Measurements from ENCODE around the gene FASTKD1. TPM values are rescaled to one million over a fixed set of nuclear protein-coding genes. Genes with fewer than 3 reads are reported as not detected.

Gene FASTKD1
- total RNA-seq, 1 experiment from 2014 or later, result 37.6 TPM

- H3K36me3 ChIP-seq (ENCODE audit: control insufficient read depth in 1 of 2, insufficient read depth in 2 of 2, low read length in 2 of 2), result peaks cover 0 to 3% of the 10 kb centered on the region in 2 experiments; a peak in 1 of 4 replicates
- peak overlapping the region; percentile 86 for H2AFZ ChIP-seq (ENCODE audit: low read depth, low read length, poor library complexity, severe bottlenecking)
- H3K27me3 ChIP-seq (ENCODE audit: insufficient read depth, low read length), result no peaks in the 10 kb centered on the region
- RAD21 ChIA-PET (ENCODE audit: low non-redundant PET in 1 of 2, low total read pairs in 2 of 2, uncharacterized antibody in 2 of 2, unreplicated experiment in 2 of 2), result no interaction called here
- H4K20me1 ChIP-seq (ENCODE audit: insufficient read depth), result no peaks in the 10 kb centered on the region
- no peaks in the 10 kb centered on the region for H3K9me3 ChIP-seq (ENCODE audit: control insufficient read depth in 1 of 2, insufficient read depth in 1 of 2, low read depth in 1 of 2, low read length in 2 of 2)
- intact Hi-C loops (cut with micrococcal nuclease), result loop anchor here (1.0 kb wide), 1 partner anchor 12 kb away; the partner anchor contains the start of gene PPIG
- no peak for ATAC-seq
- H3K27ac ChIP-seq (ENCODE audit: low read depth, low read length), result peak overlapping the region; percentile 66; the same call in 1 of the 2 replicates
- TF ChIP-seq ATF3 (IDR thresholded peaks at IDR 0.05) (no peak), TCF7L2 (IDR thresholded peaks at IDR 0.05; ENCODE audit: borderline replicate concordance, extremely low read depth, insufficient read depth, insufficient read length) (no peak)
- H3K4me2 ChIP-seq (ENCODE audit: low read length), result peak overlapping the region; percentile 93
- no TSS peak for BruUV-seq (replicated peaks)
- no peak for DNase-seq (ENCODE audit: low read depth, low spot score)
- peaks cover 0 to 15% of the 10 kb centered on the region in 2 experiments; a peak in 3 of 4 replicates for H3K4me1 ChIP-seq (ENCODE audit: control insufficient read depth in 1 of 2, insufficient read depth in 2 of 2, low read length in 2 of 2)
- H3K9ac ChIP-seq (ENCODE audit: low read length), result peak overlapping the region; percentile 81
- POLR2A ChIA-PET, result interaction anchor here (2.3 kb wide), 1 partner anchor 12 kb away, joined by 9 read pairs; no protein-coding TSS in a partner anchor
- peaks cover 46% of the 10 kb centered on the region for H3K79me2 ChIP-seq (ENCODE audit: insufficient read depth, low read length)
- H3K4me3 ChIP-seq (replicated peaks in 1 of 2; ENCODE audit: low read depth in 1 of 2, low read length in 2 of 2), result peak overlapping the region; percentile 85 to 89
- CTCF ChIA-PET, result no interaction called here
- no peaks in the 10 kb centered on the region for H3K9me2 ChIP-seq (ENCODE audit: insufficient read depth)
Measured at GRCh38 chr2:169572821-169573159, 875 bp downstream of the FASTKD1 start.

- H3K36me3 ChIP-seq (ENCODE audit: control insufficient read depth in 1 of 2, insufficient read depth in 2 of 2, low read length in 2 of 2), result peaks cover 0 to 4% of the 10 kb centered on the region in 2 experiments; a peak in 1 of 4 replicates
- ChIA-PET RAD21 (ENCODE audit: low non-redundant PET in 1 of 2, low total read pairs in 2 of 2, uncharacterized antibody in 2 of 2, unreplicated experiment in 2 of 2) (no interaction called here), CTCF (no interaction called here), POLR2A (interaction anchor here (2.3 kb wide), 1 partner anchor 13 kb away, joined by 9 read pairs; no protein-coding TSS in a partner anchor)
- H3K9ac ChIP-seq (ENCODE audit: low read length), result no peak overlapping the region
- H3K4me3 ChIP-seq (replicated peaks in 1 of 2; ENCODE audit: low read depth in 1 of 2, low read length in 2 of 2), result no peak overlapping the region
- ATAC-seq (no peak), DNase-seq (ENCODE audit: low read depth, low spot score) (no peak)
- H3K9me3 ChIP-seq (ENCODE audit: control insufficient read depth in 1 of 2, insufficient read depth in 1 of 2, low read depth in 1 of 2, low read length in 2 of 2), result no peaks in the 10 kb centered on the region
- intact Hi-C loops (cut with micrococcal nuclease), result no loop called here
- peaks cover 0 to 15% of the 10 kb centered on the region in 2 experiments; a peak in 3 of 4 replicates for H3K4me1 ChIP-seq (ENCODE audit: control insufficient read depth in 1 of 2, insufficient read depth in 2 of 2, low read length in 2 of 2)
- BruUV-seq (replicated peaks), result no TSS peak
- H3K79me2 ChIP-seq (ENCODE audit: insufficient read depth, low read length), result peaks cover 47% of the 10 kb centered on the region
- H3K27me3 ChIP-seq (ENCODE audit: insufficient read depth, low read length), result no peaks in the 10 kb centered on the region
- H3K9me2 ChIP-seq (ENCODE audit: insufficient read depth), result no peaks in the 10 kb centered on the region
- no peak overlapping the region for H3K27ac ChIP-seq (ENCODE audit: low read depth, low read length)
- H4K20me1 ChIP-seq (ENCODE audit: insufficient read depth), result no peaks in the 10 kb centered on the region
- H3K4me2 ChIP-seq (ENCODE audit: low read length), result peak overlapping the region; percentile 17; the same call in 1 of the 2 replicates
- H2AFZ ChIP-seq (ENCODE audit: low read depth, low read length, poor library complexity, severe bottlenecking), result no peak overlapping the region
- no peak for TF ChIP-seq REST (IDR thresholded peaks at IDR 0.05; ENCODE audit: low read depth)
- TF ChIP-seq SRF (IDR thresholded peaks at IDR 0.05; ENCODE audit: low read depth), result no peak
- no peak for TF ChIP-seq FOSL1 (IDR thresholded peaks at IDR 0.05; ENCODE audit: low read depth)
- TF ChIP-seq SIN3A (IDR thresholded peaks at IDR 0.05; ENCODE audit: low read depth), result no peak
- TF ChIP-seq JUND (IDR thresholded peaks at IDR 0.05), result no peak
- TF ChIP-seq TCF7L2 (IDR thresholded peaks at IDR 0.05; ENCODE audit: borderline replicate concordance, extremely low read depth, insufficient read depth, insufficient read length), result no peak
- no peak for TF ChIP-seq CTCF (IDR thresholded peaks at IDR 0.05 in 2 of 3, conservative IDR thresholded peaks at IDR 0.05 in 1 of 3; ENCODE audit: borderline replicate concordance in 1 of 3, insufficient read depth in 1 of 3, low read depth in 2 of 3, low read length in 2 of 3)
- TF ChIP-seq CEBPB (IDR thresholded peaks at IDR 0.05; ENCODE audit: low read depth), result no peak
- no peak for TF ChIP-seq POLR2A (IDR thresholded peaks at IDR 0.05; ENCODE audit: borderline replicate concordance, extremely low read depth, insufficient read depth, insufficient read length)
- no peak for TF ChIP-seq YY1 (IDR thresholded peaks at IDR 0.05; ENCODE audit: extremely low read depth, insufficient replicate concordance, low read depth, low read length)
- TF ChIP-seq SP1 (IDR thresholded peaks at IDR 0.05; ENCODE audit: low read depth), result no peak
Measured at GRCh38 chr2:169572189-169572588, 1.5 kb downstream of the FASTKD1 start.

Measured in HCT116 (cell line).